8988T (cell line): ENCODE data around the gene CERK.

Source experiments
- DNase-seq: peaks from one replicate; pipeline ENCODE4 v3.0.0; 2011

CERK gene

GRCh38 chr22:46676881-46677280, 61.2 kb downstream of the CERK start:
- DNase-seq: no peak

DNA sequence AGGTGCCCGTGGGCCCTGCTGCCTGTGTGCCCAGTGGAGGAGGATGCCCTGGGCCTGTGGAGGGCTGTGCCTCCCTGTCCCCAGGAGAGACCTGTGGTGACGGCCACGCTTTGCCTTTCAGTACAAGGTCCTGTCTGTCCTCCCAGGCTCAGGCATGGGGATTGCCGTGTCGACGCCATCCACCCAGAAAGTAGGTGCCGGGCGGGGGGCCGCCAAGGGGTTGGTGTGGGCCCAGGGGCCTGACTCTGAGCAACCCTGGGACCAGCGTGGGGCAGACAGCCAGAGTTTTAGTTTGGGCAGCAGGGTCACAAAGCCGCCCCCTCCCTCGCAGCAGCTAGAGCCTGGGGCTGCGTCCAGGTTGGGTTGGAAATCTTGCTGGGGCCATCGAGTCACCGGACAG, 61.6 kb downstream of the CERK start:
- DNase-seq: no peak

DNA sequence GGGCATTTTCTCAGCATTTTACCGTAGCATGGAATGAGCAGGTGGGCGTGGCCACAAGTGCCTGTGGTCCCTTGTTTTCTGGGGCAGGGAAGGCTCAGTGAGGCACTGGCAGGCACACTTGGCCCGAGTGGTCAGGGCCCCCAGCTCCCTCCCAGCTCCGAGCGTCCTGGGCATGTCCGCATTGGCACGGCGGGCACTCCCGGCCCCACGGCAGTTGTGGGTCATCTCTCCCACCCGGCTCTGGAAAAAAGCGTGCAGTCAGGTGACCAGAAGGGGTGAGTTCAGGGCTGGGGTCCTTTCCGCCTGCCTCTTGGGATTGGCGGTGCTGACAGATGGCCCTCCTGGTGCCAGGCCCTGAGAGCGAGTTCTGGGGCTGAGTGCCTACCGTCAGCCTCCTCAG, 62.1 kb downstream of the CERK start:
- no peak for DNase-seq

- no peak for DNase-seq
Observed at GRCh38 chr22:46675479-46675878, 62.6 kb downstream of the CERK start.

DNA sequence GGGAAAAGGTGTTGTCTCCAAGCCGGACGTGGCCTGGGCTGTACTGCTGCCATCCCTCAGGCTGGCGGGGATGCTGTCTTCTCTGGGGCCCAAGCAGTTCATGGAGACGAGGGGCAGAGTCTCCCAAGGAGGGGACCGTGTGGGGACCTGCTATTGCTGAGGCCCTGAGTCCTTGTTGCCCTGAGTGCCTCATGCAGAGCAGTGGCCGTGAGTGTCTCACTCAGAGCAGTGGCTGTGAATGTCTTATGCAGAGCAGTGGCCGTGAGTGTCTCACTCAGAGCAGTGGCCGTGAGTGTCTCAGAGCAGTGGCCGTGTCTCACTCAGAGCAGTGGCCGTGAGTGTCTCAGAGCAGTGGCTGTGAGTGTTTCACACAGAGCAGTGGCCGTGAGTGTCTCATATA, 63.1 kb downstream of the CERK start:
- no peak for DNase-seq

- DNase-seq: no peak
Observed at GRCh38 chr22:46674367-46674781, 63.7 kb downstream of the CERK start.

- no peak for DNase-seq
Observed at GRCh38 chr22:46673662-46674236, 64.3 kb downstream of the CERK start.

- no peak for DNase-seq
Observed at GRCh38 chr22:46673205-46673604, 64.8 kb downstream of the CERK start.

DNA sequence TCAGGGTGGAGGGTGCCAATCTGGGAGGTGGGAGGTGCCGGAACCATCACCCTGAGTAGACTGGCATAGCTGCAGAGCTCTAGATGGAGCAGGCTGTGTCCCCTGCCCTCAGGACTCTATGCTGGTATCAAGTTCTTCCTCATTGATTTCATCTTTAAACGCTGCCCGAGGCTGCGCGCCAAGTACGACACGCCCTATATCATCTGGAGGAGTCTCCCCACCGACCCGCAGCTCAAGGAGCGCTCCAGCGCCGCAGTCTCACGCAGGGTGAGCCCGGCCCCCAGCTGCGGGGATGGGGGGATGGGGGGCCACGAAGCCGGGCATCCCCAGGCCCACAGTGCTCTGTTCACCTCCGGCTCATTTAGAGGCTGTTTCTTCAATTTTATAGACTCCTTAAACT, 65.3 kb downstream of the CERK start:
- peak; percentile 9 for DNase-seq

DNA sequence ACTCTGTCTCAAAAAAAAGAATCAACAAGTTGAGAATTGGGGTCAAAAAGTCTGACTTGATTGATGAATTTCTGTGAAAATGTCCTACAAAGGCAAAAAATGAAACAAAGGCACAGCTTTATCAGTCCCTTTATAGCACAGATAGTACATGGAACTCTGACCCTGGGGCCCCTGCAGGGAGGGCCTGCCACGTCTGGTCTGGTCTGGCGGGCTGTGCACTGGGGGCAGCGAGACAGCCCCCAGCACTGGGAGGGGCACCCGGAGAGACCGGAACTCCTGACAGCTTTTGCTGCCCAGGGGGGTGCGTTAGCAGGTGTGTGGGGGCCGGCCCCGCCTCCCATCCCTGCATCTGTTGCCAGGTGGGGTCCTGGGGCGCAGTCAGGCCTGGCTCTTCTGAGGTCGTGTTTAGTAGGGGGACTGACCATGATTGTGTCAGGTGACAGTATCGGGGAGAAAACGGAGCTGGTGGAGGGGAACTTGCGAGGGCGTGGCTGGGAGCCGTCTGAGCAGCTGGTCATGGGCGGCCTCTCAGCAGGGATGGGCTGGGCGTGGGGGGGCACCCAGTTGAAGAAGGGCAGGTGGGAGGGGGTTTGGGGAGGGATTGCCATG, 66.1 kb downstream of the CERK start:
- no peak for DNase-seq

DNA sequence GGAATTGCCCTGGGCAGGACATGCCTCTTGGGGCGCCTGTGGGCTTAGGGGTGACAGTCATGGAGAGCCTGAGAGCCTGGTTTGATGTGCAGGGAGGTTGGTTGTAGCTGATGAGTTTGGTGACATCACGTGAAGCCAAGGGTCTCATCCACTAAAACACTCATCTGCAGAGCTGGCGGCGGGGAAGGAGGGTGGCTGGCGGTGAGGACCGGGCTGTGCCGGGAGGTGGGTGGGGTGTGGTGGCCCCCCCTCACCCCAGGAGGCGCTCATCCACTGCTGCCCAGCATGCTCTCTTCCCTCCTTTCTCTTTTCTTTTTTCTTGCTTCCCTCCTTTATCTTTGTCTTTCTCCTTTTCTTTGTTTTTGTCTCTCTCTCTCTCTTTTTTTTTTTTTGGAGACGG, 68.9 kb downstream of the CERK start:
- no peak for DNase-seq

DNA sequence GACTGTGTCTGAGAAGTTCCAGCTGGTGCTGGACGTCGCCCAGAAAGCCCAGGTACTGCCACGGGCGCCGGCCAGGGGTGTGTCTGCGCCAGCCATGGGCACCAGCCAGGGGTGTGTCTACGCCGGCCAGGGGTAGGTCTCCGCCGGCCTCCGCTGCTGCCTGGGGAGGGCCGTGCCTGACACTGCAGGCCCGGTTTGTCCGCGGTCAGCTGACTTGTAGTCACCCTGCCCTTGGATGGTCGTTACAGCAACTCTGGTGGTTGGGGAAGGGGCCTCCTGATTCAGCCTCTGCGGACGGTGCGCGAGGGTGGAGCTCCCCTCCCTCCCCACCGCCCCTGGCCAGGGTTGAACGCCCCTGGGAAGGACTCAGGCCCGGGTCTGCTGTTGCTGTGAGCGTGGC, 69.9 kb downstream of the CERK start:
- DNase-seq: no peak

- no peak for DNase-seq
Observed at GRCh38 chr22:46667245-46667623, 70.8 kb downstream of the CERK start.

DNA sequence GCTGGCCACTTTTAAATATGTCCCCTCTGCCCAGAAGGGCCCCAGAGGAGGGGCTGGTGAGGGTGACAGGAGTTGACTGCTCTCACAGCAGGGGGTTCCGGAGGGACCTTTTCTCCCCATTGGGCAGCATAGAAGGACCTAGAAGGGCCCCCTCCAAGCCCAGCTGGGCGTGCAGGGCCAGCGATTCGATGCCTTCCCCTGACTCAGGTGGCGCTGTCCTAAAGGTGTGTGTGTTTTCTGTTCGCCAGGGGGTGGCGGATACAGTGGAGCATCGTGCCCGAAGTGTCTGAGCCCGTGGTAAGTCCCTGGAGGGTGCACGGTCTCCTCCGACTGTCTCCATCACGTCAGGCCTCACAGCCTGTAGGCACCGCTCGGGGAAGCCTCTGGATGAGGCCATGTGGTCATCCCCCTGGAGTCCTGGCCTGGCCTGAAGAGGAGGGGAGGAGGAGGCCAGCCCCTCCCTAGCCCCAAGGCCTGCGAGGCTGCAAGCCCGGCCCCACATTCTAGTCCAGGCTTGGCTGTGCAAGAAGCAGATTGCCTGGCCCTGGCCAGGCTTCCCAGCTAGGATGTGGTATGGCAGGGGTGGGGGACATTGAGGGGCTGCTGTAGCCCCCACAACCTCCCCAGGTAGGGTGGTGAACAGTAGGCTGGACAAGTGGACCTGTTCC, 71.3 kb downstream of the CERK start:
- no peak for DNase-seq

- DNase-seq: no peak
Observed at GRCh38 chr22:46665751-46666280, 72.2 kb downstream of the CERK start.

- no peak for DNase-seq
Observed at GRCh38 chr22:46665151-46665695, 72.8 kb downstream of the CERK start.

DNA sequence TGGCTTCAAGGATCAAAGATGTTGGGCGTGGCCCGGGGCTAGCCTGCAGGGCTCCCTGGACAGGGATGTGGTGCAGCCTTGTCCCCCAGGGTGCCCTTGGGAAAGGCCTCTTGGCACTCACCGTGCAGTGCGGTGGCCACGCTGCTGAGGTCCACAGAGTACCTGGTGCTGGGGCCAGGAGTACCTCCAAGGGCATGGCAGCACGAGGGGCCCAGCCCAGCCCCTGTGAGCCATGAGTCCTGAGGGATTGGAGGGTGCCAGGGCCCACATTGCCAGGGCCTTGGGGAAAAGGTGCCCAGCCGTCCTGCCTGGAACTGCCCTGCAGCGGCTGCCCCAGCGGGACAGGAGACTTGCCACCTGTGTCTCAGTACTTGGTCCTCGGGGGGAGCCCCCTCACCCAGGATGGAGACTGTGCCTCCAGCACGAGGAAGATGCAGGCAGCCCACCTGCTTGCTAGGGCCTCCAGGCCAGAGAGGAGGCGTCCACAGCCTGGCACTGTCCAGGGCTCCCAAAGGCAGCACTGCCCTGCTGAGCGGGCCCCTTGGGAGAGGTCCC, 73.7 kb downstream of the CERK start:
- DNase-seq: no peak

DNA sequence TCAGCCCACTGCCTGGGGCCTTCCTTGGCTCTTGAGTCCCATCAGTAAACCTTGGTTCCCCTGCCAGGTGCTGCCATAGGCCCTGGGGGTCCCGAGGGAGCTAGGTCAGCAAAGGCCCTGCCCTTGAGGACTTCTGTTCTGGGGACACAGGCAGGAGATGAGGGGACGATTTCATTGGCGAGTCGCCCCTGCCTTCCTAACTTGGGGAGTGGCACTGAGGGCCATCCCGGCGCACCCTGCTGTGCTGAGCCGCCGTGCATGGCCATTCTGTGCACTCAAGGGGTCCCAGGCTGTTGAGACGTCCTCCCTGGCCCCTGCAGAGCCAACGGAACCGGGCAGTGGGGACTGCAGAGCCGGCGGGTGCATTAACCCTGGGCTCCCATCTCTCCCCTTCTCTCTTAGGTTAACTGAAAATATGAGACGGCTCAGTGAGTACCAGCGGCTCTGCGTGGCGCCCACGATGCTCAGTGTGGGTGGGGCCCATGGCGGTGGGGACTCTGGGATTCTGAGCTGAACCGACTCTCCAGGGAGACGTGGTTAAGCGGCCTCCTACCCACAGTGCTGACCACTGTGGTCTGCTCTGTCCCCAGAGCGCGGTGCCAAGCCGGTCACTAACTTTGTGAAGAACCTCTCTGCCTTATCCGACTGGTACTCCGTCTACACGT, 74.5 kb downstream of the CERK start:
- no peak for DNase-seq

DNA sequence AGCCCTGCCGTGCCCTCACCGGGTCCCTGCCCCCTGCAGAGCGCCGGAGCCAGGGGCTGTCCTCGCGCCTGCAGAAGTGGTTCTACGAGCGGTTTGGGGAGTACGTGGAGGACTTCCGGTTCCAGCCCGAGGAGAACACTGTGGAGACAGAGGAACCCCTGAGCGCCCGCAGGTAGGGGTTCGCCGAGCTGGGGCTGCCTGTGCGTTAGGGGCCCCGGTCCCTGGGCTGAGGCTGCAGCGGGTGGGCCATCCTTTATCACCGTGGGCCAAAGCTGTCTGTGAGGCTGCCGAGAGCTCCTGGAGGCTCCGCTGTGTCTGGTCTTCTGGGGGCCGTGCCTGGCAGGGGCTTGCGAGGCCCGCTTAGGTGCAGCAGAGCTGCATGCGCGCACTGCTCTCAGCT, 75.1 kb downstream of the CERK start:
- no peak for DNase-seq

DNA sequence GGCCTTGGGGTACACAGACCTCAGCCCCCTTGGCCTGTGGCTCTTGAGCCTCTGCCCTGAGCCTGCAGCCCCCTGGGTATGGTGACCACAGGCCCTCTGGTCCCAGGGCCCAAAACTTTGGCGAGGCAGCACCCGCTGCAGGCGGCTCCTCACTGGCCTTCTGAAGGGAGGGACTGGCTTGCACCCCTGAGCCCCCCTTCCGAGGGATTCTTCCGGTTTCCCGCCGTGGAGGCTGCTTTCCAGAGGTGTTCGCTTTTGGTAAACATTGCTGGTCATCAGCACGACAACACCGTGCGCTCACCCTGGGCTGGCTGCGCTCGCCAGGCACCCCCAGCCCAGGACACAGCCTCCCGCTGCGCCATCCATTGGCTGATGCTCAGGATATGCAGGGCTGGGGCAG, 75.8 kb downstream of the CERK start:
- DNase-seq: no peak

- DNase-seq: peak; percentile 38
Observed at GRCh38 chr22:46661221-46661851, 76.7 kb downstream of the CERK start.

GRCh38 chr22:46660604-46661201, 77.3 kb downstream of the CERK start:
- DNase-seq: no peak
